Bronchial epithelial cell (primary cell): ENCODE data around the gene MDM4. TPM values are rescaled to one million over a fixed set of nuclear protein-coding genes. Genes with fewer than 3 reads are reported as not detected.

Experiments used
- DNase-seq: peaks from one replicate; pipeline ENCODE4 v3.0.0-alpha.2; 2010; ENCODE audit warnings: low read depth
- FAIRE-seq: peaks from 2 replicates; lab custom pipeline; 2011; peaks lifted over from hg19 to GRCh38; lab: Jason Lieb, UNC
- H3K27me3 ChIP-seq: 2 replicates; pipeline ENCODE4 v1.5.1; 2011; ENCODE audit warnings: low read length; ENCODE audit not compliant: control insufficient read depth, insufficient read depth
- H3K36me3 ChIP-seq: 2 replicates; pipeline ENCODE4 v1.5.1; 2011; ENCODE audit warnings: low read length; ENCODE audit not compliant: control insufficient read depth, insufficient read depth
- H3K4me3 ChIP-seq: 2 replicates; pipeline ENCODE4 v1.5.1; 2011; ENCODE audit warnings: mild to moderate bottlenecking, low read depth, low read length, control low read depth
- total RNA-seq: library from RNA; depleted of rRNA; stranded (reverse); fragments of >200 nt; gene quantifications from 2 replicates; pipeline ENCODE4 v1.2.1, GENCODE V29; 2014
- TF ChIP-seq, protein P1 (sequence below): IDR thresholded peaks from 2 replicates; pipeline ENCODE4 v1.5.1; 2011; ENCODE audit warnings: mild to moderate bottlenecking, moderate library complexity, low read length, control low read depth, inconsistent platforms; ENCODE audit not compliant: insufficient read depth, severe bottlenecking

MDM4 gene
- total RNA-seq, 1 donor from 2014 or later: 23.4 TPM

DNA sequence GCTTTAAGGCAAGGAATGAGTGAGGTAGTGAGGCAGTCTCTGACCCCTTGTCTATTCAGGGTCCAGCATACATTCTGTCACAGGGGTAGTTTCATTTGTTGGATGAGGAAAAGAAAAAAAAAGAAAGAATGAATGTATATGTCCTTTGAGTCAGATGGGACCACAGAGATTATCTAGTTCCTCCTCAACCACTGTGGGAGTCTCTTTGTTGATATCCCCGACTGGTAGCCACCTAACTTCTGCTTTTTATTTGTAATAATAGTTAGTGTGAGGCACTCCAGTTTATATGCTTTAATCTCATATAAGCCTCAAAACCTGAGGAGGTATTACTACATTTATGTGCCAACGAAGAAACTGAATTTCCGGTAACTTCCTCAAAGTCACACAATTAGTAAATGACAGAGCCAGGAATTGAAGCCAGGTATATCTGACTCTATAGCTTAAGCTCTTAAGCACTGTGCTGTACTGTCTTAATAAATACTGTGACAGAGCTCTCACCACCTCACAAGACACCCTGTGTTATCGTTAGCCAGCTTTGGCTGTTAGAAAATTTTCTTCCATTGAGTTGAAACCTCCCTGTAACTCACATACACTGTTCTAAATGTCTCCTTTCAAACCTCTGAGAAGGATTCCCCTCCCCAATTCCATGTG, 82.2 kb downstream of the MDM4 start:
- H3K27me3 ChIP-seq: no peaks in the 10 kb centered on the region
- no peak overlapping the region for H3K4me3 ChIP-seq
- no peak for FAIRE-seq
- TF ChIP-seq, protein P1, sequence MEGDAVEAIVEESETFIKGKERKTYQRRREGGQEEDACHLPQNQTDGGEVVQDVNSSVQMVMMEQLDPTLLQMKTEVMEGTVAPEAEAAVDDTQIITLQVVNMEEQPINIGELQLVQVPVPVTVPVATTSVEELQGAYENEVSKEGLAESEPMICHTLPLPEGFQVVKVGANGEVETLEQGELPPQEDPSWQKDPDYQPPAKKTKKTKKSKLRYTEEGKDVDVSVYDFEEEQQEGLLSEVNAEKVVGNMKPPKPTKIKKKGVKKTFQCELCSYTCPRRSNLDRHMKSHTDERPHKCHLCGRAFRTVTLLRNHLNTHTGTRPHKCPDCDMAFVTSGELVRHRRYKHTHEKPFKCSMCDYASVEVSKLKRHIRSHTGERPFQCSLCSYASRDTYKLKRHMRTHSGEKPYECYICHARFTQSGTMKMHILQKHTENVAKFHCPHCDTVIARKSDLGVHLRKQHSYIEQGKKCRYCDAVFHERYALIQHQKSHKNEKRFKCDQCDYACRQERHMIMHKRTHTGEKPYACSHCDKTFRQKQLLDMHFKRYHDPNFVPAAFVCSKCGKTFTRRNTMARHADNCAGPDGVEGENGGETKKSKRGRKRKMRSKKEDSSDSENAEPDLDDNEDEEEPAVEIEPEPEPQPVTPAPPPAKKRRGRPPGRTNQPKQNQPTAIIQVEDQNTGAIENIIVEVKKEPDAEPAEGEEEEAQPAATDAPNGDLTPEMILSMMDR: no peak
- H3K36me3 ChIP-seq: no peaks in the 10 kb centered on the region
- no peak for DNase-seq

DNA sequence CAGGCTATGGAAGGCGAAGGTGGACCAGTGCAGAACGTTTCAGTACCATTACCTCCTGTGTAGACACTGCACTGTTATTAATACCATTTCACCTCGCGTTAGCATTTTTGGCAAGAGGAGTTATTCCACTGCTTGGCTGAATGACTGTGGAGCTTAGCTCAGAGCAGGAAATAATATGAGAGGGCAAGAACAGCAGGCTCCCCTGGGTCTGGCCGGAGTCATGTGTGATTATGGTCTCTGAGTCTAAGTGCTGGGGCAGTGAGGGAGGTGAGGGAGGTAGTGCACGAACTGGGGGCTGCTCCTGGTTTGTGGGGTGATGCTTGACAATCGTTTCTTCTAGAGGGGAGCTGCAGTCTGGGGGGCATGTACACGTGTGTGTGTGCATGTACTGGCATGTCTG, 82.9 kb downstream of the MDM4 start:
- DNase-seq (no peak), FAIRE-seq (no peak)
- Histone ChIP-seq H3K36me3 (no peaks in the 10 kb centered on the region), H3K27me3 (no peaks in the 10 kb centered on the region), H3K4me3 (no peak overlapping the region)
- TF ChIP-seq, protein P1: no peak

DNA sequence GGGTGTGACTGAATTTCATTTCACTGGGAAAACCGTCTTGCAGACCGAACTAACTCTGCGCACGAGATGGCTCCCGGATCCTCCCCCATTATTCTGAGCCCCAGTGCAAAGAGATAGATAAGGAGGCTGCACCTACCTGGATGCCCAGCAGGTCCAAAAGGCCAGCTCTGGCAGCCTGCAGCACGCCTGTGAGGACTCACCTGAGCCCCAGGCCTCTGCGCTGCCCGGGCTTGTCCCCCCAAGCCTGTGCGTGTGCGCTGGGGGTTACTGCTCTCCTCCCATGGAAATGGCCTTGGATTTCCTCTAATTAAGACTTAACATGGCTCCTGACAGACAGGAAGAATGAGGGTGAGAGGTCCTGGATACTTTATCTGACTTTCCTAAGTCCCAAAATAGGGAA, 83.4 kb downstream of the MDM4 start:
- H3K4me3 ChIP-seq: no peak overlapping the region
- no peaks in the 10 kb centered on the region for H3K36me3 ChIP-seq
- TF ChIP-seq, protein P1: no peak
- FAIRE-seq (no peak), DNase-seq (no peak)
- no peaks in the 10 kb centered on the region for H3K27me3 ChIP-seq

DNA sequence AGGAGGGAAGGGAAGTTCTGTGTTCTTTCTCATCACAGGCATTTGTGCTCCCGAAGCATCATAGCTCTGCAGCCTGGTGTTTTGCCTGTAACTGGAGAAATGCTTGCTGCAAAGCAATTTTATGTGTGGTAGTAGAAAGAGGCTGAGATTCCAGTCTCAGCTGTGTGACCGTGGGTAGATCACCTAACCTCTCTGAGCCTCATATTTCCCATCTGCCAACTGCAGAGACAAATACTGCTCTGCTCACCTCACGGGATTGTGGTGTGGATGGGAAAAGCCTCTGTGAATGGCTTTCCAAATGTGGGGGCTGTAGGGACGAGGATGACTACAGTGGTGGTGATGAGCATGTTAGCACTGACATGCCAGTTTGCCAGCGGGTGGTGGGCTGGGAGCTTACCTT, 84.0 kb downstream of the MDM4 start:
- H3K36me3 ChIP-seq: no peaks in the 10 kb centered on the region
- no peak overlapping the region for H3K4me3 ChIP-seq
- FAIRE-seq: no peak
- TF ChIP-seq, protein P1: no peak
- DNase-seq: no peak
- no peaks in the 10 kb centered on the region for H3K27me3 ChIP-seq

DNA sequence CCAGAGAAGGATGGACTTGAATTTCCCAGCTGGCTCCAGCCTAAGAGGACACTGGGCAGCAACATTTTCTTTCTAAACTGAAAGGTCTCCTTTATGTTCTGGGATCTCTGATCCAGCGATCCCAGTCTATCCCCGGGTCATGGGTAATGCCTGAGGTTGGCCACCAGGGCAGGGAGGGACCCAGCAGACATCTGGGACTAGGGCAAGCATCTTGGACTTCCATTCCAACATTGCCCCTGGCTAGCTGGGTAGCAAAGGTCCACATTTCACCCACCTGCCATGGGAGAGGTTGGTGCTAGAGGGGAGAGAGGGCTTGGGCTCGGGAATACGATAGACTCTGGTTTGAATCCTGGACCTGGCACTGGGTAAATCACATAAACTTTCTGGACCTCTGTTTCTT, 84.8 kb downstream of the MDM4 start:
- Histone ChIP-seq H3K27me3 (no peaks in the 10 kb centered on the region), H3K36me3 (no peaks in the 10 kb centered on the region), H3K4me3 (no peak overlapping the region)
- TF ChIP-seq, protein P1: no peak
- DNase-seq: no peak
- FAIRE-seq: no peak

DNA sequence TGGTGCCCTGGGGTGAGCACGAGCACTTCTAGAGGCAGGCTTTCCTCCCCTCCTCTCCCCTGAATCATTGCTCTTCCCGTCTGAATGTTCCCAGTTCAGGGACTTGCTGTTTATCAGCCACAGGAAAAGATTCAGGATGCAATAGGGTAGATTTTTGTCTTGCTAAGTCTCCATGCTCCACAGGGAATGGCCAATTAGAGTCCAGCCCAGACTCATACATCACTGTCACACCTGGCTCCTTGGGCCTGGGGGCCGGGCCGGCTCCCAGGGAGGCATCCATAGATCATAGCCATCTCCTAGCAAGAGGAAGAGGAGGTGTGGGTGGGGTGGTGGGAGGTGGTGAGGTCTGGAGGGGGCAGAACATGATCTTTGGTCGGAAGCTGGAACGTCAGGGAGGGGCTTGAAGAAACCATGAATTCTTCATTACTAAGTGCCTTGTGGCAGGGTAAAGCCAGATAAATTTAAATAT, 85.9 kb downstream of the MDM4 start:
- TF ChIP-seq, protein P1: no peak
- no peak for FAIRE-seq
- H3K36me3 ChIP-seq: no peaks in the 10 kb centered on the region

More for the DNA sequence above, 85.9 kb downstream of the MDM4 start:
- no peak for DNase-seq
- H3K4me3 ChIP-seq: no peak overlapping the region
- H3K27me3 ChIP-seq: no peaks in the 10 kb centered on the region
